Inflammatory macrophage treated with lipopolysaccharide for 1 hour (primary cell): ENCODE measurements around the gene PAQR3.
"Not testable (repeated sequence)": the region's sequence is repeated elsewhere in the genome, so short reads cannot be mapped to it uniquely, and the experiment has no call there.

Experiments
- DNase-seq, 2 donors: peaks; one replicate each; pipeline ENCODE4 v3.0.0-alpha.2; 2020 to 2022

Gene PAQR3

GRCh38 chr4:78926826-78927225 lies 12.4 kb downstream of the PAQR3 start:
- no peak for DNase-seq

- no peak for DNase-seq
These were observed 15.6 kb downstream of the PAQR3 start for GRCh38 chr4:78923464-78924312.

GRCh38 chr4:78922207-78922606 lies 17.0 kb downstream of the PAQR3 start:
- DNase-seq = no peak

GRCh38 chr4:78910612-78911011 lies 28.6 kb downstream of the PAQR3 start:
- no peak for DNase-seq

- not testable (repeated sequence) for DNase-seq
These were observed 30.3 kb downstream of the PAQR3 start for GRCh38 chr4:78908974-78909373.

- no peak for DNase-seq
These were observed 31.6 kb downstream of the PAQR3 start for GRCh38 chr4:78907638-78908037.

- DNase-seq = no peak
These were observed 35.1 kb downstream of the PAQR3 start for GRCh38 chr4:78904143-78904542.

GRCh38 chr4:78902298-78902697 lies 36.9 kb downstream of the PAQR3 start:
- no peak for DNase-seq

- DNase-seq = no peak
These were observed 37.4 kb downstream of the PAQR3 start for GRCh38 chr4:78901882-78902281.

GRCh38 chr4:78899302-78899701 lies 39.9 kb downstream of the PAQR3 start:
- no peak for DNase-seq

- no peak for DNase-seq
These were observed 49.3 kb downstream of the PAQR3 start for GRCh38 chr4:78889955-78890354.

- no peak for DNase-seq
These were observed 53.6 kb downstream of the PAQR3 start for GRCh38 chr4:78885598-78885997.

GRCh38 chr4:78880874-78881492 lies 58.3 kb downstream of the PAQR3 start:
- no peak for DNase-seq

- DNase-seq = no peak
These were observed 61.2 kb downstream of the PAQR3 start for GRCh38 chr4:78878031-78878430.

- peak; percentile 74 to 77 for DNase-seq
These were observed 62.5 kb downstream of the PAQR3 start for GRCh38 chr4:78876568-78877320.

GRCh38 chr4:78870056-78870455 lies 69.2 kb downstream of the PAQR3 start:
- no peak for DNase-seq

- not testable (repeated sequence) for DNase-seq
These were observed 70.5 kb downstream of the PAQR3 start for GRCh38 chr4:78868712-78869111.

GRCh38 chr4:78865451-78865850 lies 73.8 kb downstream of the PAQR3 start:
- no peak for DNase-seq

GRCh38 chr4:78864405-78865024 lies 74.7 kb downstream of the PAQR3 start:
- DNase-seq = peak; percentile 51 to 82

GRCh38 chr4:78863991-78864390 lies 75.2 kb downstream of the PAQR3 start:
- DNase-seq = no peak

GRCh38 chr4:78863254-78863869 lies 75.9 kb downstream of the PAQR3 start:
- DNase-seq = no peak

- no peak for DNase-seq
These were observed 76.9 kb downstream of the PAQR3 start for GRCh38 chr4:78862314-78862737.
